Stimulated activated CD8-positive, alpha-beta memory T cell treated with anti-CD3 and anti-CD28 coated beads, Interleukin-4, amount 100 ng/mL, for 1 hour (primary cell): ENCODE data around the gene FBXO39.
"Not testable (repeated sequence)": the region's sequence is repeated elsewhere in the genome, so short reads cannot be mapped to it uniquely, and the experiment has no call there.

Experiments
- DNase-seq, 2 donors: peaks; one replicate each; pipeline ENCODE4 v3.0.0-alpha.2; 2020; ENCODE audit warnings: low read depth in 2 of 2, low spot score in 1 of 2

The FBXO39 gene

GRCh38 chr17:6775871-6776405, at the start of gene FBXO39:
Gene FBXO39, plus strand, starts transcription at chr17:6776215. Its CDS starts 3,654 bp downstream, at chr17:6779869.
- DNase-seq: no peak

DNA sequence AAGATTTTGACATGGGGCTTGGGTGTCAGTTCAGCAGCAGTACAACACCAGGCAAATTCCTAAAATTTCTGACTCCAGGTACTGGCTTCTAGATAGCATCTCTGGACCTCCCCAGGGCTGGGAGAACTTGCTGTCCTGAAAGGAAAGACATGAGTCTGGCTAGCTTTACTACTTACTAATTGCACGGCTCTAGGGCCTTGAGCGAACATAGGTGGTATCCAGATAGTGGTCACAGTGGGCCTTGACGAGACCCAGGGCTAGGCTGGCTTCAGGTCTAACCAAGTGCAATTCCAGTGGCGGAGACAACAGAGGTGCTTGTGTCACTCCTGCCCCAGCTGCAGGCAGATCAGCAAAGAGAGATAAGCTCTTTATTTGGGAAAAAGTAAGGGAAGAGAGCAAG, 46.5 kb upstream of the FBXO39 start:
- DNase-seq: no peak

GRCh38 chr17:6746665-6747064, 29.4 kb upstream of the FBXO39 start:
- DNase-seq: not testable (repeated sequence)

DNA sequence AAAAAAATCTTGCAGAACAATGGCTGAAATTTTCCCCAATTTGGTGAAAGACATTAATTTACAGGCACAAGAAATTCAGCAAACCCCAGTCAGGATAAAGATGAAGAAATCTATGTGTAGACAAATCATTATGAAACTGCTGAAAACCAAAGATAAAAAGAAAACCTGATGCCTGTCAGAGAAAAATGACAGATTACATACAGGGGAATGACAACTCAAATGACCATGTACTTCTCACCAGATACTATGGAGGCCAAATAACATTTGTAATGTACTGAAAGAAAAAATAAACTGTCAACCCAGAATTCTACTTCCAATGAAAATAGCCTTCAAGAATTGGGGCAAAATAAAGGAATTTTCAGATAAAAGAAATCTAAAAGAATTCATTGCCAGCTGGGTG, 27.4 kb upstream of the FBXO39 start:
- no peak for DNase-seq

- no peak for DNase-seq
Measured at GRCh38 chr17:6749519-6749918, 26.5 kb upstream of the FBXO39 start.

GRCh38 chr17:6752068-6752909, 23.7 kb upstream of the FBXO39 start:
- no peak for DNase-seq

DNA sequence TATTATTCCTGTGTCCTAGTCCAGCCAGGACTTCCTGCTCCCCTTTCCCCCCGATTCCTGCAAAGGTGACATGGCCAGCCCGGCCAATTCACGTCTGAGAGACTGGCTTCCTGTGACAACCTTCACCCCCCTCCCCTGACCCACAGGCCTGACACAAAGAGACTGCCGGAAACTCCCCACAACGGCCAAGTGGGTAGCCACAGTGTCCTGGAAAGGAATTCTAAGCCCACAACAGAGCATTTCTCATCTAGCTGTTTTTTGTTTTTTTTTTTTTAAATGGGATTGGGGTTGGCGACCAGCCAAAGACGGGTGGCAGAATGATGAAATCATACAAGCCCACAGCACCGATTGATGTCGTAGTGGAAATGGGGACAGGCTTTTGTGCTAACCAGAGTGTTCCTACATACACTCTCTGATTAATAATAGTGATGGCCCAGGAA, 23.0 kb upstream of the FBXO39 start:
- peak in 1 of 2 donors; percentile 54 for DNase-seq

GRCh38 chr17:6753546-6753945, 22.5 kb upstream of the FBXO39 start:
- no peak for DNase-seq

GRCh38 chr17:6755281-6755680, 20.7 kb upstream of the FBXO39 start:
- DNase-seq: no peak

GRCh38 chr17:6755731-6756184, 20.3 kb upstream of the FBXO39 start, which contains the start of gene XAF1:
Gene XAF1, plus strand, starts transcription at chr17:6756046. Its CDS starts 33 bp downstream, at chr17:6756079.
- DNase-seq: peak in 1 of 2 donors; percentile 55

- DNase-seq: no peak
Measured at GRCh38 chr17:6756425-6757031, 19.5 kb upstream of the FBXO39 start.

DNA sequence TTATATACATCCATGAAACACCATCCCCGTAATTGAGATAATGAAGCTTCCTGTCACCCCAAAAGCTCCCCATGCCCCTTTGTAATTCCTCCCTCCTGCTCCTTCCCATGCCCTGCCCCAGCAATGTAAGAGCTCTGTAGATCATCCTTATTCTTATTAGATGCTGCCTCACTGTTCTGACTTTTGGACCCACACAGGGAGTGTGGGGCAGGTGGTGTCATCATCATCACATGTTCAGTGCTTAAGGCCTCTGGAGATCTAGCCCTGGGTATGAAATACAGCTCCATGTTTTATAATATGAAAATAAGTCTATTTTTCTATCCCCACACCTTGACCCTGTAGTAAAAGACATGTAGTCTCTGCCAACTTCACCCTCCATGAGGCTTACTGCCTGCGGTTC, 18.3 kb upstream of the FBXO39 start:
- DNase-seq: no peak

DNA sequence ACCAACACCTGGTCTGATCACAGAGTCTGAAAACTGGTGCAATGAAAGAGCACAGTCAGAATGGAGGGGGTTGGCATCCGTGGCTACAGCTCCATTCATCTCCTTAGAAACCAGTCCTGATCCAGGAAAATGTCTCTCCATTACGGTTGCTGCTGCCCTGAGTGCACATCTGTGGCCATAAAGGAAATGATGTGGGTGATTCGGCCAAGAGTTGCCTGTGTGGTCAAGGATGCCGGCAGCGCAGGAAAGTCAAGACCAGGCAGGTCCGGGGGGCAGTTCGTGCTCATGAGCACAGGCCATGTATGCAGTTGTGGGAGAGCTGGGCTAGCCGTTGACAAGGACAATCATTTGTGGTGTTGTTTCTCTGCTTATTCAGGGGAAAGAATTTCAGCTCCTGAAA, 14.2 kb upstream of the FBXO39 start:
- no peak for DNase-seq

DNA sequence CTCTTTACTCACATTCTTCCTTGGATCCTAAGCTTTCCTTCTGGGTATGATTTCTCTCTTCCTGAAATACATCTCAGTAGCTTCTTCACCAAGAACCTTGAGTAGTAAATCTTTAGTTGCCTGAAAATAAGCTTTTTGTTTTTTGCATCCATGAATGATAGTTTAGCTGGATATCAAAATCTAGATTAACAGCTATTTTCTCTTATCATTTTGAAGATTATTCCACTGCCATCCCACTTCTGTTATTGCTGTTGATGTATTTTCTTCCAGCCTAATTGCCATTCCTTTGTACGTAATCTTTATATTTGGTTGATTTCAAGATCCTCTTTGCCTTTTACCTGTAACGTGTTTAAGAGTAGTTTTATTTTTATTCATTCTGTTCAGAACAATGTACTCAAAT, 7.6 kb upstream of the FBXO39 start:
- no peak for DNase-seq

GRCh38 chr17:6772016-6772415, 4.0 kb upstream of the FBXO39 start:
- DNase-seq: no peak

DNA sequence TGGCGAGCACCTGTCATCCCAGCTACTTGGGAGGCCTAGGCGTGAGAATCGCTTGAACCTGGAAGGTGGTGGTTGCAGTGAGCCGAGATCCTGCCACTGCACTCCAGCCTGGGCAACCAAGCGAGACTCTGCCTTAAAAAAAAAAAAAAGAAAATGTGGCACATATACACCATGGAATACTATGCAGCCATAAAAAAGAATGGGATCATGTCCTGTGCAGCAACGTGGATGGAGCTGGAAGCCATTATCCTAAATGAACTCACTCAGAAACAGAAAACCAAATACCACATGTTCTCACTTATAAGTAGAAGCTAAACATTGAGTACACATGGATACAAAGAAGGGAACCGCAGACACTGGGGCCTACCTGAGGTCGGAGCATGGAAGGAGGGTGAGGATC, 1.1 kb upstream of the FBXO39 start:
- DNase-seq: not testable (repeated sequence)

DNA sequence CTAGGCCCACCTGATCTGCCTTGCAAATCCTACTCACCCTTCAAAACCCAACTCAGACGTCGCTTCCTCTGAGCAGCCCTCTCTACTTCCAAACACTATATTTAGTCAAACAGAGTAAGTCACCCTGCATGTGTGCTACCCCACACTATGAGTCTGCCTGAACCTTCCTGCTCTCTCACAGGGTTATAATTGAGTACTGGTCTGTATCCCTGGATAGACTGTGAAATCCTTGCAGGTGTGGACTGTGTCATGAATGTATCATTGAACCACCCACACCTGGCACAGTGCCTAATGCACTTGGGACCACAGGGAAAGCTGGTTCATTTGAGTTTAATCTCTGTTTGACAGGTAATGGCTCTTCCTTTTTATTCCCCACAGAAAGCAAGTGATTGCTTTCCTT, 3.4 kb downstream of the FBXO39 start:
- DNase-seq: no peak

- no peak for DNase-seq
Measured at GRCh38 chr17:6780001-6780400, 4.0 kb downstream of the FBXO39 start.

DNA sequence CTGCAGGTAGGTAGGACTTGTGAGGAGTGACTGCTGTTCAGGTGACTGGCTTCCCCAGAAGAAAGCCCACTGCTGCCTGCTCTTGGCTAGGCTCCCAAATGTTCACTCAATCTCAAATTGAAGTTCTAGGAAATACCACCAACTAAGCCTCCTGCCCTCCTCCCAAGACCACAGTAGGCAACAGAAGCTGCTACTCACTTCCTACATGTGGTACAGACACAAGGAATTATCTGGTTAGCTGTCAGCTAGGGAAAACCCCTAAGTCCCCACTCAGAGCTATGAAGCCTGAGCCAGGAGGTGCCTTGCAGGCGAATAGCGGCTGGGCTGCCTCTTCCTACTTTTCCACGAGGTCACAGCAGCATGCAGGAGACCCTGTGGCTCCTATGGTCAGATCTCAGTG, 4.9 kb downstream of the FBXO39 start:
- no peak for DNase-seq

DNA sequence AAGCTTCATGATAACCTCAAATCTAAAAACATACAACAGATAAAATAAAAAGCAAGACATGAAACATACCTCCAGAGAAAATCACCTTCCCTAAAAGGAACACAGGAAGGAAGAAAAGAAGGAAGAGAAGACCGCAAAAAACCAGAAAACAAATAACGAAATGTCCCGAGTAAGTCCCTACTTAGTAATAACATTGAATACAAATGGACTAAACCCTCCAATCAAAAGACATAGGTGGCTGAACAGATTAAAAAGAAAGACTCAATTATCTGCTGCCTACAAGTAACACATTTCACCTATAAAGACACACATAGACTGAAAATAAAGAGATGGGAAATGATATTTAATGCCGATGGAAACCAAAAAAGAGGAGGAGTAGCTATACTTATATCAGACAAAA, 6.2 kb downstream of the FBXO39 start:
- no peak for DNase-seq

GRCh38 chr17:6786618-6787017, 10.6 kb downstream of the FBXO39 start:
- DNase-seq: no peak

GRCh38 chr17:6787081-6787693, 11.2 kb downstream of the FBXO39 start:
- no peak for DNase-seq
